HCT116 (cell line): ENCODE results near the gene DOCK1.

Experiments used
- EZH2 ChIP-seq: fragments of 200-600 bp; sonication (generic); IDR thresholded peaks from 2 replicates; pipeline ENCODE4 v1.6.1; 2017; ENCODE audit warnings: antibody characterized with exemption, mixed run types
- POLR2A ChIP-seq: IDR thresholded peaks from 2 replicates; pipeline ENCODE4 v1.7.0; 2011; ENCODE audit warnings: borderline replicate concordance; ENCODE audit not compliant: insufficient read depth, insufficient read length; ENCODE audit errors: extremely low read depth
- YY1 ChIP-seq: IDR thresholded peaks from 2 replicates; pipeline ENCODE4 v1.6.1; 2011; ENCODE audit warnings: low read length, low read depth, moderate library complexity, mild to moderate bottlenecking; ENCODE audit not compliant: insufficient replicate concordance; ENCODE audit errors: extremely low read depth
- TF ChIP-seq, protein P1 (sequence below), 3 experiments: fragments of 200-600 bp in 1 of 3; sonication (generic) in 1 of 3; IDR thresholded peaks in 2 of 3; conservative IDR thresholded peaks in 1 of 3; 2 replicates each; pipeline ENCODE4 v1.5.1; 2012 to 2017; ENCODE audit warnings: low read depth in 2 of 3, low read length in 2 of 3, antibody characterized with exemption in 1 of 3, borderline replicate concordance in 1 of 3, control low read depth in 1 of 3, mild to moderate bottlenecking in 1 of 3, mixed read lengths in 1 of 3, mixed run types in 1 of 3, moderate library complexity in 1 of 3; ENCODE audit not compliant: insufficient read depth in 1 of 3

DNA sequence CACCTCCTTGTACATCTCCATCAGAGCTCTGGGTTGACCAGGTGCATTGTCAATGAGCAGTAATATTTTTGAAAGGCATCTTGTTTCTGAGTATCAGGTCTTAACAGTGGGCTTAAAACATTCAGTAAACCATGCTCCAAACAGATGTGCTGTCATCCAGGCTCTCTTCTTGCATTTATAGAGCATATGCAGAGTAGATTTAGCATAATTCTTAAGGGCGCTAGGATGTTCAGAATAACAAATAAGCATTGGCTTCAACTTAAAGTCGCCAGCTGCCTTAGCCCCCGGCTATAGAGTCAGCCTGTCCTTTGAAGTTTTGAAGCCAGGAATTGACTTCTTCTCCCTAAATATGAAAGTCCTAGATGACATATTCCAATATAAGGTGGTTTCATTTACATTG lies 421.7 kb downstream of the DOCK1 start:
- TF ChIP-seq, protein P1, sequence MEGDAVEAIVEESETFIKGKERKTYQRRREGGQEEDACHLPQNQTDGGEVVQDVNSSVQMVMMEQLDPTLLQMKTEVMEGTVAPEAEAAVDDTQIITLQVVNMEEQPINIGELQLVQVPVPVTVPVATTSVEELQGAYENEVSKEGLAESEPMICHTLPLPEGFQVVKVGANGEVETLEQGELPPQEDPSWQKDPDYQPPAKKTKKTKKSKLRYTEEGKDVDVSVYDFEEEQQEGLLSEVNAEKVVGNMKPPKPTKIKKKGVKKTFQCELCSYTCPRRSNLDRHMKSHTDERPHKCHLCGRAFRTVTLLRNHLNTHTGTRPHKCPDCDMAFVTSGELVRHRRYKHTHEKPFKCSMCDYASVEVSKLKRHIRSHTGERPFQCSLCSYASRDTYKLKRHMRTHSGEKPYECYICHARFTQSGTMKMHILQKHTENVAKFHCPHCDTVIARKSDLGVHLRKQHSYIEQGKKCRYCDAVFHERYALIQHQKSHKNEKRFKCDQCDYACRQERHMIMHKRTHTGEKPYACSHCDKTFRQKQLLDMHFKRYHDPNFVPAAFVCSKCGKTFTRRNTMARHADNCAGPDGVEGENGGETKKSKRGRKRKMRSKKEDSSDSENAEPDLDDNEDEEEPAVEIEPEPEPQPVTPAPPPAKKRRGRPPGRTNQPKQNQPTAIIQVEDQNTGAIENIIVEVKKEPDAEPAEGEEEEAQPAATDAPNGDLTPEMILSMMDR (IDR thresholded peaks at IDR 0.05 in 2 of 3, conservative IDR thresholded peaks at IDR 0.05 in 1 of 3; ENCODE audit: borderline replicate concordance in 1 of 3, insufficient read depth in 1 of 3, low read depth in 2 of 3, low read length in 2 of 3): no peak
- TF ChIP-seq POLR2A: no peak
- TF ChIP-seq EZH2: no peak
- no peak for TF ChIP-seq YY1
